ENCODE results near the gene AMIGO1.

DNA sequence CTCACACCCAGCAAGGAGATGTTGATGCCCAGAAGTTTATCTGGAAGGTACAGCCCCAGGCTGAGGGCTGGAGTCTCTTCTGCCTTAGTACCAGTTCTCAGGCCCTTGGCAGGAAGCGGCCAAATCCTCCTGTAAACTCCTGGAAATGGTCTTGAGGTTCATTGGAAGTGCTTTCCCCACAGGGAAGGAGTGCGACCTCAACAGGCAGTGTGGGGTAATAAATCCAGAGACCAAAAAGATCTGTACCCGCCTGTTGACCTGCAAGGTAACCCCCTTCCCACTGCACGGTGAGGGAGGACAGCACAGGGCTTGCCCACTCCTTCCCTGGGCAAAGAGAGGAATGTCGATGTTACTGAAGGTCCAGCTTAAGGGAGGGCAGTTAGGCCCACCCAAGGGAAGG lies 21.3 kb downstream of the AMIGO1 start:
- TF ChIP-seq, protein P1, sequence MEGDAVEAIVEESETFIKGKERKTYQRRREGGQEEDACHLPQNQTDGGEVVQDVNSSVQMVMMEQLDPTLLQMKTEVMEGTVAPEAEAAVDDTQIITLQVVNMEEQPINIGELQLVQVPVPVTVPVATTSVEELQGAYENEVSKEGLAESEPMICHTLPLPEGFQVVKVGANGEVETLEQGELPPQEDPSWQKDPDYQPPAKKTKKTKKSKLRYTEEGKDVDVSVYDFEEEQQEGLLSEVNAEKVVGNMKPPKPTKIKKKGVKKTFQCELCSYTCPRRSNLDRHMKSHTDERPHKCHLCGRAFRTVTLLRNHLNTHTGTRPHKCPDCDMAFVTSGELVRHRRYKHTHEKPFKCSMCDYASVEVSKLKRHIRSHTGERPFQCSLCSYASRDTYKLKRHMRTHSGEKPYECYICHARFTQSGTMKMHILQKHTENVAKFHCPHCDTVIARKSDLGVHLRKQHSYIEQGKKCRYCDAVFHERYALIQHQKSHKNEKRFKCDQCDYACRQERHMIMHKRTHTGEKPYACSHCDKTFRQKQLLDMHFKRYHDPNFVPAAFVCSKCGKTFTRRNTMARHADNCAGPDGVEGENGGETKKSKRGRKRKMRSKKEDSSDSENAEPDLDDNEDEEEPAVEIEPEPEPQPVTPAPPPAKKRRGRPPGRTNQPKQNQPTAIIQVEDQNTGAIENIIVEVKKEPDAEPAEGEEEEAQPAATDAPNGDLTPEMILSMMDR (IDR thresholded peaks at IDR 0.05; ENCODE audit: borderline replicate concordance, extremely low read depth, low read length, poor library complexity, severe bottlenecking), result no peak
- no peak for TF ChIP-seq EZH2 (IDR thresholded peaks at IDR 0.05; ENCODE audit: borderline replicate concordance, low read depth, low read length, severe bottlenecking)
